T-cell (primary cell): ENCODE measurements around the gene UBQLNL. TPM values are rescaled to one million over a fixed set of nuclear protein-coding genes. Genes with fewer than 3 reads are reported as not detected.
A peak's percentile ranks its signal among the peaks of the same experiment; 100 is the strongest.

Experiments
- ATAC-seq, 4 experiments: fragments of 200-7000 bp in 3 of 4; fragments of 150-1000 bp in 1 of 4; cut with Tn5 transposase; replicated peaks in 1 of 4; 1 replicate in 3 of 4; 2 replicates in 1 of 4; pipeline ENCODE4 v1.10.0; 2021; ENCODE audit warnings: moderate library complexity in 3 of 4, mild to moderate bottlenecking in 2 of 4, moderate number of reproducible peaks in 1 of 4
- CTCF ChIA-PET, 2 donors: fragments of 300-600 bp; sonication (Branson Sonifier 250); formaldehyde crosslinking; loops; one replicate each; lab custom pipeline; 2022; ENCODE audit warnings: antibody characterized with exemption in 2 of 2; lab: Charles Lee
- POLR2A ChIA-PET, 2 donors: fragments of 300-600 bp; sonication (Branson Sonifier 250); formaldehyde crosslinking; loops; one replicate each; lab custom pipeline; 2022; ENCODE audit warnings: antibody characterized with exemption in 2 of 2; lab: Charles Lee
- DNase-seq, 35 experiments: peaks; one replicate each; pipeline versions ENCODE4 v3.0.0 to v3.0.0-alpha.2; 2013 to 2023
- H3K27ac ChIP-seq: one replicate; pipeline ENCODE4 v1.5.1; 2013; ENCODE audit warnings: low read length
- H3K27me3 ChIP-seq, 2 experiments: replicated peaks in 1 of 2; 1 replicate in 1 of 2; 2 replicates in 1 of 2; pipeline versions ENCODE4 v1.6.1 to v1.7.0; 2013; ENCODE audit warnings: low read length in 1 of 2, mixed read lengths in 1 of 2; ENCODE audit not compliant: control insufficient read depth in 2 of 2, insufficient read depth in 2 of 2; ENCODE audit errors: extremely low read depth in 1 of 2
- H3K36me3 ChIP-seq, 2 donors: 1 replicate in 1 of 2; 2 replicates in 1 of 2; pipeline versions ENCODE4 v1.6.1 to v1.7.0; 2013; ENCODE audit warnings: low read length in 1 of 2; ENCODE audit not compliant: control insufficient read depth in 2 of 2, insufficient read depth in 1 of 2; ENCODE audit errors: extremely low read depth in 1 of 2
- H3K4me1 ChIP-seq, 2 experiments: 1 replicate in 1 of 2; 2 replicates in 1 of 2; pipeline versions ENCODE4 v1.6.1 to v1.7.0; 2013; ENCODE audit warnings: low read length in 2 of 2, mixed read lengths in 1 of 2; ENCODE audit not compliant: insufficient read depth in 2 of 2, control insufficient read depth in 1 of 2; ENCODE audit errors: extremely low read depth in 1 of 2
- H3K4me3 ChIP-seq, 2 donors: 1 replicate in 1 of 2; 2 replicates in 1 of 2; pipeline versions ENCODE4 v1.5.1 to v1.7.0; 2013; ENCODE audit warnings: mild to moderate bottlenecking in 2 of 2, low read length in 1 of 2, moderate library complexity in 1 of 2; ENCODE audit not compliant: control insufficient read depth in 1 of 2; ENCODE audit errors: extremely low read depth in 1 of 2
- H3K9me3 ChIP-seq: 2 replicates; pipeline ENCODE4 v1.7.0; 2013
- H3K27ac Mint-ChIP-seq, 2 donors: one replicate each; pipeline ENCODE4 v1.8.0; 2020 to 2021; ENCODE audit warnings: mild to moderate bottlenecking in 2 of 2, mixed read lengths in 2 of 2
- H3K27me3 Mint-ChIP-seq, 2 donors: one replicate each; pipeline ENCODE4 v1.8.0; 2021 to 2022; ENCODE audit warnings: mixed read lengths in 2 of 2
- H3K36me3 Mint-ChIP-seq: one replicate; pipeline ENCODE4 v1.8.0; 2021; ENCODE audit warnings: mixed read lengths
- H3K4me1 Mint-ChIP-seq, 3 donors: one replicate each; pipeline ENCODE4 v1.8.0; 2020 to 2022; ENCODE audit warnings: mixed read lengths in 3 of 3, mild to moderate bottlenecking in 1 of 3
- H3K4me3 Mint-ChIP-seq, 3 donors: one replicate each; pipeline ENCODE4 v1.8.0; 2020 to 2022; ENCODE audit warnings: mild to moderate bottlenecking in 3 of 3, mixed read lengths in 3 of 3, moderate library complexity in 3 of 3
- H3K9me3 Mint-ChIP-seq, 3 donors: one replicate each; pipeline ENCODE4 v1.8.0; 2020 to 2022; ENCODE audit warnings: mixed read lengths in 3 of 3
- WGBS: methylation state at CpG from one replicate; pipeline ENCODE4 v1.1.5; 2013; ENCODE audit warnings: missing lambda C conversion rate; ENCODE audit not compliant: insufficient coverage; 5-methylcytosine and 5-hydroxymethylcytosine counted together
- total RNA-seq, 35 experiments: library from RNA in 6 of 35; stranded (reverse) in 6 of 35; fragments of 120-200 nt in 1 of 35; gene quantifications; one replicate each; pipeline versions ENCODE4 v1.2.1 to v1.2.4 and lab custom pipeline; 2013 to 2026

Gene UBQLNL
- total RNA-seq, 5 donors from 2014 or later (not counting 1 experiment from before 2014, with no cell fraction given), result 0.46 to 1.0 (median 0.63) TPM

- no peak overlapping the region for H3K4me3 Mint-ChIP-seq
- H3K36me3 ChIP-seq, result no peaks in the 10 kb centered on the region
- H3K9me3 ChIP-seq, result no peaks in the 10 kb centered on the region
- H3K27ac Mint-ChIP-seq, result no peak overlapping the region
- H3K4me1 ChIP-seq, result no peaks in the 10 kb centered on the region
- ChIA-PET POLR2A (no interaction called here), CTCF (no interaction called here)
- no peaks in the 10 kb centered on the region for H3K9me3 Mint-ChIP-seq
- H3K27me3 Mint-ChIP-seq, result peaks cover 0 to 7% of the 10 kb centered on the region in 2 donors
- WGBS, result 20% methylated on average over 1 of the region's 3 CpGs
- ATAC-seq (no peak), DNase-seq (no peak)
- H3K36me3 Mint-ChIP-seq, result no peaks in the 10 kb centered on the region
- no peaks in the 10 kb centered on the region for H3K4me1 Mint-ChIP-seq
- H3K27me3 ChIP-seq, result peaks cover 0 to 3% of the 10 kb centered on the region in 2 experiments
- no peak overlapping the region for H3K4me3 ChIP-seq
- no peak overlapping the region for H3K27ac ChIP-seq
These were observed 30.1 kb downstream of the UBQLNL start for GRCh38 chr11:5486421-5486820.

DNA sequence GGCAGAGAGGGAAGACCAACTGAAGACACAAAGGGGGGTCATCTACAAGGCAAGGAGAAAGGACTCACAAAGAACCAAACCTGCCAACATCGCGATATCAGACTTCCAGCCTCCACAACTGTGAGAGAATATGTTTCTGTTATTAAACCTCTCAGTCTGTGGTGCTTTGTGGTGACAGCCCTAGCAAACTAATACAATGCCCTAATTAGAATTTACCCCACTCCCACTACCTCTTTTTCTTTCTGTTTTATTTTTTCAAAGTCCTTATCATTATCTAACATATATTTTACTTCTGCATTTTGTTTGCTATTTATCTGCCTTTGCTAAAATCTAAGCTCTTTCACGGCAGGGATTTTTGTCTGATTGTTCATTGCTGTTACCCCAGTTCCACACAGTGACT is 30.5 kb downstream of the UBQLNL start:
- CTCF ChIA-PET, result no interaction called here
- Histone ChIP-seq H3K27ac (no peak overlapping the region), H3K9me3 (no peaks in the 10 kb centered on the region), H3K4me3 (no peak overlapping the region), H3K36me3 (no peaks in the 10 kb centered on the region), H3K4me1 (no peaks in the 10 kb centered on the region), H3K27me3 (peaks cover 0 to 3% of the 10 kb centered on the region in 2 experiments)
- H3K36me3 Mint-ChIP-seq, result no peaks in the 10 kb centered on the region
- no peak for DNase-seq
- peaks cover 0 to 7% of the 10 kb centered on the region in 2 donors for H3K27me3 Mint-ChIP-seq
- POLR2A ChIA-PET, result no interaction called here
- no peaks in the 10 kb centered on the region for H3K4me1 Mint-ChIP-seq
- no peak overlapping the region for H3K4me3 Mint-ChIP-seq
- no peak overlapping the region for H3K27ac Mint-ChIP-seq
- no peak for ATAC-seq
- no peaks in the 10 kb centered on the region for H3K9me3 Mint-ChIP-seq
- WGBS, result no CpG with 5 or more reads among the region's 3 CpGs

DNA sequence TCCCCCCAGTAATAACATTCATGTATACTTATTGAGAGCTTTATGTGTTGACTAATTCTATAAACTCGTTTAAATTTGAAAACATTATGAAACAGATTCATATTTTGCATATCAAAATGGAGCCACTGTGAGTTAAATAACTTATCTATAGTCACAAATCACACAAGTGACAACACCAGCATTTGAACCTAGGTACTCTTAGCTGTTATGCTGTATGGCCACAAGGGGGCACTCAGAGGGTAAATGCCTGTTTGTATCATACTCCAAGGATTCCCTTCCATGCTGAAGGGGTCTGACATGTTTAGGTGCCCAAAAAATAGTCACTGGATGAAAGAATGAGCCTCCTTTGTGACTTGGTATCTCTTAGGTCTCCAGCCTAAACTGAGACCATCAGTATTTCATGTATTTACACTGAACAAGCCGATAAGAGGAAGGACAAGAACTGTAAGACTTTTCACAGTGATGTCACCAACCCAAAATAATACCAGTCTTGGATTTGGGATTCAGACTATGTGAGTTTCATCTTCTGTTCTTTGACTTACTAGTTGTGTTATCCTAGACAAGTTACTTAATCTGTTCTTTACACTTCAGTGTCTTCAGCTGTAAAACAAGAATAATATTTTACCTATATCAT is 40.2 kb downstream of the UBQLNL start:
- H3K27ac Mint-ChIP-seq, result no peak overlapping the region
- Histone ChIP-seq H3K36me3 (no peaks in the 10 kb centered on the region), H3K4me3 (no peak overlapping the region), H3K27me3 (peaks cover 0 to 3% of the 10 kb centered on the region in 2 experiments), H3K27ac (no peak overlapping the region), H3K4me1 (no peaks in the 10 kb centered on the region), H3K9me3 (no peaks in the 10 kb centered on the region)
- ATAC-seq (no peak), DNase-seq (peak in 24 of 35 experiments; percentile 2 to 60 (median 14))
- no peaks in the 10 kb centered on the region for H3K4me1 Mint-ChIP-seq
- H3K4me3 Mint-ChIP-seq, result no peak overlapping the region
- POLR2A ChIA-PET, result no interaction called here
- H3K9me3 Mint-ChIP-seq, result no peaks in the 10 kb centered on the region
- WGBS, result no CpG with 5 or more reads among the region's 2 CpGs
- H3K36me3 Mint-ChIP-seq, result no peaks in the 10 kb centered on the region
- peaks cover 12 to 13% of the 10 kb centered on the region in 2 donors for H3K27me3 Mint-ChIP-seq
- CTCF ChIA-PET, result interaction anchor here (0.8 to 1.3 kb wide), 4 partner anchors 328 to 415 kb away, joined by 3 to 5 read pairs (median 4); partner anchors contain the start of gene OR52N2 (in 1 of the 2)

DNA sequence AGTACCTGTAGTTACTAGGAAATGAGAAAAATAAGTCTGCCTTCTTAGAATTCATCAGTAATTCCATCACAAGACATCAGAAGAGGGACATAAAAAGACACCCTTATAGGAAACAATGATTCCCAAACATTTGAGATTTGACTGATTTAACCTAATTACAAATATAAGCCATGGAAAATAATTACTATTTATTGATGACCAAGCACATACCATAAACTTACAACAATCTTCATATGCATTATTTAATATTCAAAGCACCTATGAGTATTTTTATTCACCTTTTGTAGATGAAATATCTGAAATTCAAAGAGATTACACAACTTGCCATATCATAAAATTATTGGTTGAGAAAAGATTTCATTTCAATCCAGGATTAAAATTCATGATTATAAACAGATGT is 42.6 kb downstream of the UBQLNL start:
- peaks cover 0 to 3% of the 10 kb centered on the region in 2 experiments for H3K27me3 ChIP-seq
- no peak overlapping the region for H3K4me3 Mint-ChIP-seq
- H3K36me3 Mint-ChIP-seq, result no peaks in the 10 kb centered on the region
- no peak overlapping the region for H3K27ac ChIP-seq
- H3K27me3 Mint-ChIP-seq, result peaks cover 16% of the 10 kb centered on the region in 2 donors
- ChIA-PET POLR2A (no interaction called here), CTCF (no interaction called here)
- ATAC-seq (no peak), DNase-seq (no peak)
- no peaks in the 10 kb centered on the region for H3K9me3 ChIP-seq
- H3K36me3 ChIP-seq, result no peaks in the 10 kb centered on the region
- no peaks in the 10 kb centered on the region for H3K4me1 Mint-ChIP-seq
- H3K4me1 ChIP-seq, result no peaks in the 10 kb centered on the region
- no peaks in the 10 kb centered on the region for H3K9me3 Mint-ChIP-seq
- H3K27ac Mint-ChIP-seq, result no peak overlapping the region
- no peak overlapping the region for H3K4me3 ChIP-seq

DNA sequence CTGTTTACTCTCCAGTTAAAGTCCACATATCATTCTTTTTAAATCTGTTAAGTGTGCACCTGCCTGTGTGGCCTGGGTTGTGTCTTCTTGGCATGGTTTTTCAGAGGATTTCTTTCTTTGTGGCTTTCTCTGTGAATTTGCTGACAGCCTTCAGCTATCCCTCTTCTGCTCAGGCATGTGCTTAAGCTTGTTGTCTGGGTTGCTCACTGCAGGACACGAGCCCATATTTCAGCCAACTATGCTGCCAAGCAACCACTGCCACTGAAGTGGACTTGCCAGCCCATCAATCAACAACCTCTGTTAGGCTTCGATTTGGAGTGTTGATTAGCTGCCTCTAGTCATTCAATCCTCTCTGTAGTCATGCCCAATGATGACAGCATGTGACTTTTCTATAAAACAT is 49.0 kb downstream of the UBQLNL start:
- H3K9me3 ChIP-seq, result no peaks in the 10 kb centered on the region
- H3K4me3 ChIP-seq, result no peak overlapping the region
- peaks cover 5 to 22% of the 10 kb centered on the region in 2 donors for H3K27me3 Mint-ChIP-seq
- H3K27ac Mint-ChIP-seq, result no peak overlapping the region
- H3K27ac ChIP-seq, result no peak overlapping the region
- ATAC-seq (no peak), DNase-seq (no peak)
- H3K4me1 Mint-ChIP-seq, result no peaks in the 10 kb centered on the region
- no peaks in the 10 kb centered on the region for H3K9me3 Mint-ChIP-seq
- no peaks in the 10 kb centered on the region for H3K36me3 ChIP-seq
- POLR2A ChIA-PET, result interaction anchor here in 1 of 2 donors (0.6 kb wide), 1 partner anchor 102 kb away, joined by 13 read pairs; no protein-coding TSS in a partner anchor
- CTCF ChIA-PET, result no interaction called here
- no peaks in the 10 kb centered on the region for H3K4me1 ChIP-seq
- H3K27me3 ChIP-seq, result no peaks in the 10 kb centered on the region
- no peak overlapping the region for H3K4me3 Mint-ChIP-seq
- no peaks in the 10 kb centered on the region for H3K36me3 Mint-ChIP-seq
- WGBS, result 29% methylated on average over 1 of the region's 2 CpGs

Other genes starting within 250 kb of the UBQLNL start
- gene HBE1, start 246.8 kb downstream of the UBQLNL start, total RNA-seq, result 1 to 10 TPM in 3 of 5 donors, not detected in 2; 3.1 to 3.2 (median 3.2) TPM
- gene OR51B4, start 214.8 kb downstream of the UBQLNL start, total RNA-seq, result not detected
- not detected for gene OR51B2, start 192.4 kb downstream of the UBQLNL start, total RNA-seq
- under 1 TPM in 2 of 5 donors, not detected in 3; 0.39 to 0.45 TPM for gene OR51B5, start 173.2 kb downstream of the UBQLNL start, total RNA-seq
- not detected for gene OR51B6, start 165.2 kb downstream of the UBQLNL start, total RNA-seq
- gene OR51M1, start 132.9 kb downstream of the UBQLNL start, total RNA-seq, result not detected
- gene OR51Q1, start 94.6 kb downstream of the UBQLNL start, total RNA-seq, result not detected
- not detected for gene OR51I1, start 75.2 kb downstream of the UBQLNL start, total RNA-seq
- gene OR51I2, start 67.4 kb downstream of the UBQLNL start, total RNA-seq, result not detected
- gene OR52D1, start 28.0 kb downstream of the UBQLNL start, total RNA-seq, result not detected
- gene UBQLN3, start 6.7 kb downstream of the UBQLNL start, total RNA-seq, result under 1 TPM in 3 of 5 donors, not detected in 2; 0.16 to 0.37 (median 0.25) TPM
- under 1 TPM in 2 of 5 donors, not detected in 3; 0.25 to 0.26 TPM for gene OR52H1, start 31.8 kb upstream of the UBQLNL start, total RNA-seq
- not detected for gene OR52B6, start 64.2 kb upstream of the UBQLNL start, total RNA-seq
- gene TRIM6, start 79.9 kb upstream of the UBQLNL start, total RNA-seq, result under 1 TPM in 2 of 5 donors, not detected in 3; 0.13 to 0.14 TPM
- 10 to 100 TPM in 3 of 5 donors, 1 to 10 TPM in 2; 7.4 to 13.5 (median 10.4) TPM for gene TRIM34, start 108.3 kb upstream of the UBQLNL start, total RNA-seq
- 10 to 100 TPM; 17.6 to 38.2 (median 31.6) TPM for gene TRIM5, start 168.4 kb upstream of the UBQLNL start, total RNA-seq
- gene TRIM22, start 173.1 kb upstream of the UBQLNL start, total RNA-seq, result 100 to 1,000 TPM; 256 to 397 (median 320) TPM
- under 1 TPM; 0.20 to 0.78 (median 0.37) TPM for gene OR56B1, start 219.7 kb upstream of the UBQLNL start, total RNA-seq
- gene OR52N4, start 237.5 kb upstream of the UBQLNL start, total RNA-seq, result 1 to 10 TPM; 1.4 to 3.8 (median 2.3) TPM